GM18499 (cell line): ENCODE measurements around the gene NHLRC2.
"Not testable (repeated sequence)": the region's sequence is repeated elsewhere in the genome, so short reads cannot be mapped to it uniquely, and the experiment has no call there.

Experiments
- ATAC-seq: cut with Tn5 transposase; IDR thresholded peaks from one replicate; pipeline ENCODE4 v1.9.1; 2021; ENCODE audit warnings: moderate number of reproducible peaks; ENCODE audit not compliant: insufficient read depth, unreplicated experiment

Gene NHLRC2

GRCh38 chr10:113854013-113854760 is at the start of gene NHLRC2, which contains the start of gene DCLRE1A:
NHLRC2 (plus strand) TSS chr10:113854661; CDS start chr10:113854873, 212 bp downstream.
DCLRE1A (minus strand) TSS chr10:113854082; CDS start chr10:113853182, 900 bp downstream.
- ATAC-seq, result no peak

- no peak for ATAC-seq
These were observed 48.0 kb upstream of the NHLRC2 start for GRCh38 chr10:113806503-113806902.

- ATAC-seq, result no peak
These were observed 46.3 kb upstream of the NHLRC2 start for GRCh38 chr10:113808168-113808567.

DNA sequence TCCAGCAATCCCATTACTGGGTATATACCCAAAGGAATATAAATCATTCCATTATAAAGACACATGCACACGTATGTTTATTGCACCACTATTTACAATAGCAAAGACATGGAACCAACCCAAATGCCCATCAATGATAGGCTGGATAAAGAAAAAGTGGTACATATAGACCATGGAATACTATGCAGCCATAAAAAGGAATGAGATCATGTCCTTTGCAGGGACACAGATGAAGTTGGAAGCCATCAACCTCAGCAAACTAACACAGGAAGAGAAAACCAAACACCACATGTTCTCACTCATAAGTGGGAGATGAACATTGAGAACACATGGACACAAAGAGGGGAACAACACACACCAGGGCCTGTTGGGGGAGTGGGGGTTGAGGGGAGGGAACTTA is 39.8 kb upstream of the NHLRC2 start:
- not testable (repeated sequence) for ATAC-seq

- no peak for ATAC-seq
These were observed 34.5 kb upstream of the NHLRC2 start for GRCh38 chr10:113819989-113820388.

DNA sequence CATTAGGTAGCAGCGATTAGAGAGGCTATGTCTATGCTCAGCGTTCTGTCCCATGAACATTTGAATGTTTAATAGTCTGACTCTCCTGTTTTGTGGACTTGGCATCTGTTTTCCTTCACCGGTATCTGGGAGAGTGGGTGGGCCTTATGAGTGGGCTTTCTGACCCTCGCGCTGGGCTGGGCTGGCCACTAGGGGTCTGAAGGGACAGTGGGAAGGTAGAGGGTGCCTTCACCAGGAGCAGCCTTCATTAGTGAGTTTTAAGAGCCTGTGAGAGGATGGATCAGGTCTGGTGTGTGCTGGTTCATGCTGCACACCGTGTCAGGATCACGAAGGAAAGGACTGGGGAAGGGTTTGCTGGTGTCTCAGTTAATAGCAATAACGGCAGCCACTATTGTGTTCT is 34.0 kb upstream of the NHLRC2 start:
- ATAC-seq, result no peak

DNA sequence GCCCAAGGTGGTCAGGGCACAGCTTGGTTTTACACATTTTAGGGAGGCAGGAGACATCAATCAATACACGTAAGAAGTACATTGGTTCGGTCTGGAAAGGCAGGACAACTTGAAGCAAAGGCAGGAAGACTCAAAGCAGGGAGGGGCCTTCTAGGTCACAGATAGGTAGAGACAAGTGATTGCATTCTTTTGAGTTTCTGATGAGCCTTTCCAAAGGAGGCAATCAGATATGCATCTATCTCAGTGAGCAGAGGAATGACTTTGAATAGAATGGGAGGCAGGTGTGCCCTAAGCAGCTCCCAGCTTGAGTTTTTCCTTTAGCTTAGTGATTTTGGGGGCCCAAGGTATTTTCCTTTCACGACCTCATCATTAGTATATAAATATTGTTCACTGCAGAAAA is 33.2 kb upstream of the NHLRC2 start:
- not testable (repeated sequence) for ATAC-seq

DNA sequence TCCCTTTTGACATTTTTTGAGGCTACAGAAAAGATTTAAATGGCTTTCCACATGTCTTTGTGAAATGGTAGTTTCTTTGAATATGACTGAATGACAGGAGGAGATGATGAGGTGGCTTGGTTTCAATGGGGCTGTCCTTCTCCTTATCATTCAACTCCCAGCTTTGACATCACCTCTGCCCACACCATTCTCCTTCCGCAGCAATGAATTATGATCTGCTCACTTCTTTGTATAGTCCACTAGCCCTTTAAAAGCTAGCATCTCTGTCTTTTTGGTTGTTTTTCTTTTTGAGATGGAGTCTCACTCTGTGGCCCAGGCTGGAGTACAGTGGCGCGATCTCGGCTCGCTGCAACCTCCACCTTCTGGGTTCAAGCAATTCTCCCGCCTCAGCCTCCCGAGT is 32.3 kb upstream of the NHLRC2 start:
- no peak for ATAC-seq

DNA sequence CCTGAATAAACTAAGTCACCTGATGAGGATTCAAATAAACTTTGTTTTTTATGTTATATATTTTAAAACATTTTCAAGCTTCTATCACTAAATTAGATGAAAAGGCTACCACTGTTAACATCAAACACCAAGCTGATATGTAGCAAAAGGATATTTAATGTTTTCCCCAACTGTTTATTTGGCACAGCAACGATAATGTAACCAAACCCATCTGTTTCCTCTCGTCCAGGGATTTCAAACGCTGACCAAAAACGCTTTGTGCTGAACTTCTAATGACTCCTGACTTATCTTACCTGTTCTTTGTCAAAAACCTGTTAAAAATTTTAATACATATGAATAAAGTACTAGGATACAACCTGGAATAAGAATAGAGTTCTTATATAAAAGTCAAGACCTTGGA is 31.1 kb upstream of the NHLRC2 start:
- ATAC-seq, result no peak

- no peak for ATAC-seq
These were observed 28.7 kb upstream of the NHLRC2 start for GRCh38 chr10:113825791-113826190.

DNA sequence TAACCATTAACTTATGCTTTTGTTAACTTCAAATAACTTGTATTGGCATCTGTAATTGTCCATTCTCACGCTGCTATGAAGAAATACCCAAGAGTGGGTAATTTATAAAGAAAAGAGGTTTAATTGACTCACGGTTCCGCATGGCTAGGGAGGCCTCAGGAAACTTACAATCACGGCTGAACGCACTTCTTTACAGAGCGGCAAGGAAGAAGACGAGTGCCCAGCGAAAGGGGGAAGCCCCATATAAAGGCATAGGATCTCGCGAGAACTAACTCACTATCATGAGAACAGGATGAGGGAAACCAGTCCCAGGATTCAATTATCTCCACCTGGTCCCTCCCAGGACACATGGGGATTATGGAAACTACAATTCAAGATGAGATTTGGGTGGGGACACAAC is 25.9 kb upstream of the NHLRC2 start:
- not testable (repeated sequence) for ATAC-seq

DNA sequence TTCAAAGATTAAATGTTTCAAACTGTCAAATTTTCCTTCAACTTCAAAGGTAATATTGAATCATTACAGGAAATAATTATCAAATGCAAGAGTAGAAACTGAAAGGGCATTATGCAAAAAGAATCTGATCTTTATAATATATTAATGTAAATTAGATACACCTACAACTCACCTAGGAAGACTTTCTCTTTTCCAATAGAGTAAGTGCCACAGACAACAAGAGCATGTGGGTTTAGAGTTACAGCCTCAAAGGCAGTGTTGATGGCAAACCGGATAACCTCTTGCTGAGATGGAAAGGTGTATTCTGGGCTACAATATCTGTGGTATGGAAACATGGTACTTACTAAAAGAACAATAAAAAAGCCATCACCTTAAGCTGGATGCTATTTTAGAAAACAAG is 12.3 kb upstream of the NHLRC2 start:
- ATAC-seq, result no peak

- no peak for ATAC-seq
These were observed 10.4 kb upstream of the NHLRC2 start for GRCh38 chr10:113843972-113844485.

GRCh38 chr10:113846036-113846435 is 8.4 kb upstream of the NHLRC2 start:
- ATAC-seq, result no peak

DNA sequence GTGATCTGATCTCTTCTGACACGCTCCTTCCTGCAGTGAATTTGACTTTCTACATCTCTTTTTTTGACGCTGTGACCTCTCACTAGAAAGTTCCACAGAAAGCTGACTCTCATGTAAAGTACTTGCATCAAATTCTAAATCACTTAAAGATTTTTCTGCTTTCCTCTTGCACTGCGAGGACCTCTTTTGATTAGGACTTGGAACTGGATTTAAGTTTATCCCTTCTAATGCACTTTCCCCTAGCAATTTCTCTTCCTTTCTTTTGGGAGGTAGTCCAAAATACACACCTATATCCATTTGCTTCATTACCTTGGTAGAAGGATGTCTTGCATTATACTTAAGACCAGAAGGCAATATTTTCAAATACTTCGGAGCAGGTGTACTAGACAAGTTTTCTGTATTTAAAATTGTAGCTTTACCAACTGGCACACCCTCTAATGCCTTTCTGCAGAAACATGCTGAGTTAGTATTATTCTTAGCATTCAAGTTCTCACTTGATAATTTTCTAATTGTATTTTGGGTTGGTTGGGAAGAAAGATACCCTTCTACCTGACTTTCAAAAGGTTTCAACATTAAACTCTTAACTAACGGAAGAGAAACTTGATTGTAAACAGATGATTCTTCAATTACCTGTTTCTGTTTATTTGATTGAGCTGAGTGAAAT is 5.2 kb upstream of the NHLRC2 start:
- no peak for ATAC-seq

DNA sequence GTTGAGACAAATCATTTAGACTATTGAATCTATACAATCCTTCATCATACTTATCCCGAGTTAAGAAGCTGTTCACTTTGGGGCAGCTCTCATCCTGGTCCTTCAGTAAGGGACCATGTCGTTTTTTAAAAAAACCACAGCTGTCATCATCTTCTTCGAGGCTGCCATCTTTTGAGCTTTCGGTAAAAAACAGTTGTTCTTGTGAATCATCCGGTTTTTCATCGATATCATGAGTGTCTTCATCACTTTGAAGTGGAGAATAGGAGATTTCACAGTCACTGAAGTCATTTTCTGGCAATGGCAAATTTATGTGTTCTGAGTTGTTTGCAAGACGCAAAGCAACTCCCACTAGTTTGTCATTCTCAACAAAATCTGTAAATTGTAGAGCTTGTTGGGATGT is 4.5 kb upstream of the NHLRC2 start:
- no peak for ATAC-seq

DNA sequence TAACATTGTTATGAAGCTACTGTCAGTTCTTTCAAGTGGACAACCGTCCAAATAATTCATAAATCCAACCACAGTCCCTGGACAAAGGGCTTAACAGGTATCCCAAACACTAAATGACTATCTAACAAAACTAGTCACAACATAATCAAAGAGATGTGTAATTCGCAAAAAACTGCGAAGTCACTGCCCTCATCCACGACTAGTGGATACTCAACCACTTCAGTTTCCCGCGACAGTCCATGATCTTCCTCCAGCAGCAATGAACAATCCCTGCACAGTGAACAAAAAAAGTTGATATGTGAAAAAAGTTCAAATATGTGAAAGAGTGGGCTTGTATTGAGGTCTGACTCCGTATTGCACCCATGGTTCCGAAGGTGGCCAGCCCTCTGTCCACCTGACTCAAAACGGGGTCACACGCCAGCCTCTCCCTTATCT is 866 bp upstream of the NHLRC2 start:
- ATAC-seq, result no peak

- ATAC-seq, result no peak
These were observed 514 bp downstream of the NHLRC2 start for GRCh38 chr10:113854761-113855588.

GRCh38 chr10:113856563-113856962 is 2.1 kb downstream of the NHLRC2 start:
- no peak for ATAC-seq

DNA sequence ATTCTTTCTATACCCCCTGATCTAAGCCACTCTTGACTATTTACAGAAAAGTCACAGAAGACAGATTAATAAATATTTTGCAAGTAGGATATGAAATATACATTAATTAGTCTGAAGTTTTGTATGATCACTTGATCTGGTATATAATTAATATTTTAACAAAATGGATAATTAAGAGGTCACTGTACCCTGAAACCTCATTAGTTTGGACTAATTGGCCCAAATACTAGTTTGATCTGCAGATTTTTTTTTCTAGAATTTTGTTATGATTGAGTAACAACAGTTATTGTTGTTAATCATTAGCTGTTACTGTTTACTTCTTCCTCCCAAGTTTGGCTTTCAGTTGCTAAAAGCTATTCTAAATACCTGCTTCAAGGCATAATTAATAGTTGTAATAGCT is 2.7 kb downstream of the NHLRC2 start:
- ATAC-seq, result no peak

DNA sequence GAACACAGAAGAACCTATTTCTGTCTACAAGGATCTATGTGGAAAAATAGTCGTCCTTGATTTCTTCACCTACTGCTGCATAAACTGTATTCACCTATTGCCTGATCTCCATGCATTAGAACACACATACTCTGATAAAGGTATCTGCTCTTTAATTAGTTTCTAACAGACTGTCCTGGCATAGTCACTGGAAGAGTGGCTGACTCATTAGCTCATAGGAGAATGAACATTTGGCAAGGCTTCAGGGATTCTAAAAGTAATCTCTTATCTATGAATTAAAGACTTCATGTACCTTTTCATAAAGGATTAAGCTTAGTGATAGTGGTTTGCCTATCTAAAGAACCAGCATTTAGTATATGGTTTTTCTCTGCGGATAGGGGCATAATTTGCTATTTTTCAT is 4.1 kb downstream of the NHLRC2 start:
- no peak for ATAC-seq
